PC-9 (cell line): ENCODE data around the gene KIAA0232.

Experiments
- CTCF ChIP-seq: fragments of 200-600 bp; sonication (generic); conservative IDR thresholded peaks from 2 replicates; pipeline ENCODE4 v1.6.1; 2017; ENCODE audit warnings: mixed run types, antibody characterized with exemption, mild to moderate bottlenecking, moderate library complexity
- EZH2 ChIP-seq: fragments of 200-600 bp; sonication (generic); IDR thresholded peaks from 2 replicates; pipeline ENCODE4 v1.8.0; 2017; ENCODE audit warnings: antibody characterized with exemption, low read depth

GRCh38 chr4:6914448-6914847, 131.9 kb downstream of the KIAA0232 start:
- TF ChIP-seq CTCF, result no peak
- TF ChIP-seq EZH2, result no peak
